Fibroblast of upper back skin (primary cell): Measurements from ENCODE around the gene ZFAND6.
"Not testable (repeated sequence)": the region's sequence is repeated elsewhere in the genome, so short reads cannot be mapped to it uniquely, and the experiment has no call there.

ENCODE experiments used
- DNase-seq: peaks from one replicate; pipeline ENCODE4 v3.0.0-alpha.2; 2013

Gene ZFAND6

GRCh38 chr15:80058851-80059785 lies at the start of gene ZFAND6:
Gene ZFAND6, plus strand, starts transcription at chr15:80059676. Its CDS starts 60,669 bp downstream, at chr15:80120345.
- DNase-seq: peak; percentile 93

GRCh38 chr15:80010131-80010673 lies 49.3 kb upstream of the ZFAND6 start:
- no peak for DNase-seq

GRCh38 chr15:80011041-80011523 lies 48.4 kb upstream of the ZFAND6 start:
- DNase-seq: peak; percentile 89

- no peak for DNase-seq
Observed at GRCh38 chr15:80011596-80011995, 47.9 kb upstream of the ZFAND6 start.

- DNase-seq: no peak
Observed at GRCh38 chr15:80012060-80012726, 47.3 kb upstream of the ZFAND6 start.

GRCh38 chr15:80014186-80014585 lies 45.3 kb upstream of the ZFAND6 start:
- DNase-seq: not testable (repeated sequence)

GRCh38 chr15:80015156-80015555 lies 44.3 kb upstream of the ZFAND6 start:
- DNase-seq: no peak

- not testable (repeated sequence) for DNase-seq
Observed at GRCh38 chr15:80016506-80016905, 43.0 kb upstream of the ZFAND6 start.

GRCh38 chr15:80017139-80017538 lies 42.3 kb upstream of the ZFAND6 start:
- DNase-seq: not testable (repeated sequence)

- no peak for DNase-seq
Observed at GRCh38 chr15:80019168-80019745, 40.2 kb upstream of the ZFAND6 start.

GRCh38 chr15:80020149-80020548 lies 39.3 kb upstream of the ZFAND6 start:
- not testable (repeated sequence) for DNase-seq

GRCh38 chr15:80020731-80021130 lies 38.7 kb upstream of the ZFAND6 start:
- no peak for DNase-seq

GRCh38 chr15:80026310-80026709 lies 33.2 kb upstream of the ZFAND6 start:
- no peak for DNase-seq

- no peak for DNase-seq
Observed at GRCh38 chr15:80026754-80027153, 32.7 kb upstream of the ZFAND6 start.

- no peak for DNase-seq
Observed at GRCh38 chr15:80028937-80029336, 30.5 kb upstream of the ZFAND6 start.

- DNase-seq: no peak
Observed at GRCh38 chr15:80031841-80032240, 27.6 kb upstream of the ZFAND6 start.

- DNase-seq: no peak
Observed at GRCh38 chr15:80034629-80035028, 24.8 kb upstream of the ZFAND6 start.

GRCh38 chr15:80036071-80036470 lies 23.4 kb upstream of the ZFAND6 start:
- no peak for DNase-seq

- DNase-seq: no peak
Observed at GRCh38 chr15:80041494-80042253, 17.8 kb upstream of the ZFAND6 start.

GRCh38 chr15:80042568-80042967 lies 16.9 kb upstream of the ZFAND6 start:
- DNase-seq: no peak

GRCh38 chr15:80045219-80045618 lies 14.3 kb upstream of the ZFAND6 start:
- DNase-seq: not testable (repeated sequence)

GRCh38 chr15:80049046-80049445 lies 10.4 kb upstream of the ZFAND6 start:
- DNase-seq: no peak
